HFFc6 (cell line): ENCODE data around the gene SCNM1. TPM values are rescaled to one million over a fixed set of nuclear protein-coding genes. Genes with fewer than 3 reads are reported as not detected.
"Not testable (repeated sequence)": the region's sequence is repeated elsewhere in the genome, so short reads cannot be mapped to it uniquely, and the experiment has no call there.

ENCODE experiments used
- DNase-seq: peaks from one replicate; pipeline ENCODE4 v3.0.0-alpha.2; 2018
- H3K27ac Mint-ChIP-seq: 2 replicates; pipeline ENCODE4 v1.8.0; 2020; ENCODE audit warnings: mild to moderate bottlenecking, mixed read lengths
- H3K27me3 Mint-ChIP-seq: 2 replicates; pipeline ENCODE4 v1.8.0; 2021; ENCODE audit warnings: mild to moderate bottlenecking, moderate library complexity, mixed read lengths; ENCODE audit not compliant: insufficient read depth
- H3K36me3 Mint-ChIP-seq: 2 replicates; pipeline ENCODE4 v1.8.0; 2021; ENCODE audit warnings: low read depth, mixed read lengths
- H3K4me1 Mint-ChIP-seq: 2 replicates; pipeline ENCODE4 v1.8.0; 2020; ENCODE audit warnings: low read depth, mixed read lengths
- H3K4me3 Mint-ChIP-seq: 2 replicates; pipeline ENCODE4 v1.8.0; 2020; ENCODE audit warnings: mild to moderate bottlenecking, moderate library complexity, mixed read lengths
- H3K9me3 Mint-ChIP-seq: 2 replicates; pipeline ENCODE4 v1.8.0; 2020; ENCODE audit warnings: mild to moderate bottlenecking, mixed read lengths
- total RNA-seq, 6 experiments: library from RNA; stranded (reverse); fragmentation: NEBNext Ultra II Directional; extraction: Animal tissue kit (Norgen Biotek cat#: 25700); gene quantifications; 2 replicates in 1 of 6; 3 replicates in 5 of 6; pipeline ENCODE4 v1.2.3, GENCODE V29; 2021
- TF ChIP-seq, protein P1 (sequence below): fragments of 200-600 bp; sonication (generic); IDR thresholded peaks from 2 replicates; pipeline ENCODE4 v1.5.0; 2021; ENCODE audit warnings: antibody characterized with exemption, mild to moderate bottlenecking

The SCNM1 gene
- total RNA-seq, 6 experiments from 2014 or later = 38.4 to 45.7 (median 41.5) TPM

DNA sequence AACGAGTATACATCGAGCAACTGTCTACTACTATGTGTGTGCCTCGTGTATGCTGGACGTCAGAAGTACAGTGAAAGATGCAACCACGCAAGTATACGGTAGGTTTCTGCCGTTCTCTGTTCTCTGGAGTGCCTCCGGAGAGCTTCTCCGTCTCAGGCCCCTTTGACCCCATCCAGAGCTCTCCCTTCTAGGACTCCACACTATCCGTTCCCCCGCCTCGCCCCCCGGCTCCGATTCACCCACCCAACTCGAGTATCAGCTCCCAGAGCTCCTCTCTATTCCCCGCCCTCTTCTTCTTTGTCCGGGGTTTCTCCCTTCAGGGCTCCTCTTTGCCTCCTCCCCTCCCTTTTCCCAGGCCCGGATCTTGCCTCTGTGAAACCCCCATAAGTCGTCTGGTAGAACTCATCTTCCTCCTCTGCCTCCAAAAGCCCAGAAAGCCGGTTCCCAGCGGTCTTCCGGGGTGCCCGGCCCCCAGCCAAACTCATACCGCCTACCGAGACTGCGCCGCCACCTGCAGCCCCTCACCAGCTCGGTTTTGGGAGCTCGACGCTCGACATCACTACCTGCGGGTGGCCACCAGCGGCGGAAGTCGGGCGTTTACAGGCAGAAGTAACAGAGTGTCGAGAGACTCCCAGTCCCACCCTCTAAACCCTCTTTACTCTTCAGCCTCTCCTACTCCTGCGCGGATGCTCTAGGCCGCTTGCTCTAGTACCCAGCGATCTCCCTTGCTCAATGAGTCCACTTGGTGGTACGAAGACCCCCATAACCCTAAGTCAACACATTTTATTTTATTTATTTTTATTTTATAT, 23.9 kb downstream of the SCNM1 start, which contains the start of gene VPS72:
TSS of gene VPS72 (minus strand) at position 561 of the 809 bp plus-strand sequence. CDS start at position 485, 76 bp downstream.
- H3K4me1 Mint-ChIP-seq = peaks cover 39% of the 10 kb centered on the region
- peak within 1 kb of the TSS; percentile 94 for H3K27ac Mint-ChIP-seq
- peak; percentile 79 for DNase-seq
- peak within 1 kb of the TSS; percentile 96 for H3K4me3 Mint-ChIP-seq
- TF ChIP-seq, protein P1, sequence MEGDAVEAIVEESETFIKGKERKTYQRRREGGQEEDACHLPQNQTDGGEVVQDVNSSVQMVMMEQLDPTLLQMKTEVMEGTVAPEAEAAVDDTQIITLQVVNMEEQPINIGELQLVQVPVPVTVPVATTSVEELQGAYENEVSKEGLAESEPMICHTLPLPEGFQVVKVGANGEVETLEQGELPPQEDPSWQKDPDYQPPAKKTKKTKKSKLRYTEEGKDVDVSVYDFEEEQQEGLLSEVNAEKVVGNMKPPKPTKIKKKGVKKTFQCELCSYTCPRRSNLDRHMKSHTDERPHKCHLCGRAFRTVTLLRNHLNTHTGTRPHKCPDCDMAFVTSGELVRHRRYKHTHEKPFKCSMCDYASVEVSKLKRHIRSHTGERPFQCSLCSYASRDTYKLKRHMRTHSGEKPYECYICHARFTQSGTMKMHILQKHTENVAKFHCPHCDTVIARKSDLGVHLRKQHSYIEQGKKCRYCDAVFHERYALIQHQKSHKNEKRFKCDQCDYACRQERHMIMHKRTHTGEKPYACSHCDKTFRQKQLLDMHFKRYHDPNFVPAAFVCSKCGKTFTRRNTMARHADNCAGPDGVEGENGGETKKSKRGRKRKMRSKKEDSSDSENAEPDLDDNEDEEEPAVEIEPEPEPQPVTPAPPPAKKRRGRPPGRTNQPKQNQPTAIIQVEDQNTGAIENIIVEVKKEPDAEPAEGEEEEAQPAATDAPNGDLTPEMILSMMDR = peak; percentile 57
- peaks cover 4% of the 10 kb centered on the region for H3K27me3 Mint-ChIP-seq
- H3K36me3 Mint-ChIP-seq = peaks cover 6% of the 10 kb centered on the region; the same call in 1 of the 2 replicates
- no peaks in the 10 kb centered on the region for H3K9me3 Mint-ChIP-seq

- H3K4me3 Mint-ChIP-seq = no peak overlapping the region
- no peak overlapping the region for H3K27ac Mint-ChIP-seq
- no peaks in the 10 kb centered on the region for H3K36me3 Mint-ChIP-seq
- H3K27me3 Mint-ChIP-seq = peaks cover 4% of the 10 kb centered on the region
- TF ChIP-seq, protein P1 = no peak
- H3K4me1 Mint-ChIP-seq = peaks cover 52% of the 10 kb centered on the region
- no peaks in the 10 kb centered on the region for H3K9me3 Mint-ChIP-seq
- no peak for DNase-seq
These were observed 26.1 kb downstream of the SCNM1 start for GRCh38 chr1:151192047-151192446.

GRCh38 chr1:151193304-151193703, 27.4 kb downstream of the SCNM1 start:
- Mint-ChIP-seq H3K4me3 (no peak overlapping the region), H3K36me3 (0 out of 2 replicates have a peak, but pooled peaks cover under 1% of the 10 kb centered on the region), H3K27me3 (peaks cover 4% of the 10 kb centered on the region), H3K9me3 (no peaks in the 10 kb centered on the region; the same call in 1 of the 2 replicates), H3K27ac (no peak overlapping the region), H3K4me1 (peaks cover 53% of the 10 kb centered on the region)
- TF ChIP-seq, protein P1 = no peak
- DNase-seq = no peak

- Mint-ChIP-seq H3K36me3 (peaks cover 6% of the 10 kb centered on the region), H3K4me1 (peaks cover 48% of the 10 kb centered on the region), H3K27ac (peak overlapping the region; percentile 68), H3K4me3 (no peak overlapping the region), H3K9me3 (no peaks in the 10 kb centered on the region; the same call in 1 of the 2 replicates), H3K27me3 (peaks cover 9% of the 10 kb centered on the region)
- TF ChIP-seq, protein P1 = no peak
- DNase-seq = no peak
These were observed 27.9 kb downstream of the SCNM1 start for GRCh38 chr1:151193856-151194255.

- Mint-ChIP-seq H3K27ac (peak overlapping the region; percentile 98), H3K36me3 (peaks cover 16% of the 10 kb centered on the region), H3K4me3 (peak overlapping the region; percentile 82), H3K4me1 (peaks cover 44% of the 10 kb centered on the region), H3K27me3 (peaks cover 12% of the 10 kb centered on the region)
- peak; percentile 86 for DNase-seq
- not testable (repeated sequence) for H3K9me3 Mint-ChIP-seq
These were observed 29.1 kb downstream of the SCNM1 start for GRCh38 chr1:151194894-151195594.
